Karpas-422 (cell line): ENCODE measurements around the gene HIVEP3. TPM values are rescaled to one million over a fixed set of nuclear protein-coding genes. Genes with fewer than 3 reads are reported as not detected.
A peak's percentile ranks its signal among the peaks of the same experiment; 100 is the strongest.

Experiments
- DNase-seq: peaks from one replicate; pipeline ENCODE4 v3.0.0-alpha.2; 2015
- H2AFZ ChIP-seq: fragments of 200-600 bp; sonication (generic); 2 replicates; pipeline ENCODE4 v1.6.1; 2014; ENCODE audit warnings: antibody characterized with exemption, low read length, mixed read lengths
- H3K27ac ChIP-seq: fragments of 200-600 bp; sonication (generic); 2 replicates; pipeline ENCODE4 v1.5.1; 2014; ENCODE audit warnings: mild to moderate bottlenecking, low read length, moderate library complexity
- H3K27me3 ChIP-seq: fragments of 200-600 bp; sonication (generic); 2 replicates; pipeline ENCODE4 v1.6.1; 2014; ENCODE audit warnings: low read length, mixed read lengths
- H3K36me3 ChIP-seq: fragments of 200-600 bp; sonication (generic); 2 replicates; pipeline ENCODE4 v1.6.1; 2014; ENCODE audit warnings: low read length, mixed read lengths; ENCODE audit not compliant: insufficient read depth
- H3K4me1 ChIP-seq: fragments of 200-600 bp; sonication (generic); 2 replicates; pipeline ENCODE4 v1.6.1; 2014; ENCODE audit warnings: mild to moderate bottlenecking, low read length, mixed read lengths
- H3K4me2 ChIP-seq: fragments of 200-600 bp; sonication (generic); 2 replicates; pipeline ENCODE4 v1.6.1; 2014; ENCODE audit warnings: low read length, low read depth, mild to moderate bottlenecking; ENCODE audit not compliant: poor library complexity, severe bottlenecking
- H3K4me3 ChIP-seq: fragments of 200-600 bp; sonication (generic); 2 replicates; pipeline ENCODE4 v1.5.1; 2014; ENCODE audit warnings: mild to moderate bottlenecking, antibody characterized with exemption, low read length, mixed read lengths
- H3K79me2 ChIP-seq: fragments of 200-600 bp; sonication (generic); 2 replicates; pipeline ENCODE4 v1.6.1; 2014; ENCODE audit warnings: mild to moderate bottlenecking, low read length, mixed read lengths
- H3K9ac ChIP-seq: fragments of 200-600 bp; sonication (generic); 2 replicates; pipeline ENCODE4 v1.6.0; 2014; ENCODE audit warnings: low read length
- H3K9me2 ChIP-seq: fragments of 200-600 bp; sonication (generic), shearing (Covaris generic); replicated peaks from 2 replicates; pipeline ENCODE4 v1.6.0; 2014; ENCODE audit warnings: mild to moderate bottlenecking, low read length, moderate library complexity; ENCODE audit not compliant: insufficient read depth
- H3K9me3 ChIP-seq: fragments of 300-700, 200-600 bp; sonication (generic); 2 replicates; pipeline ENCODE4 v1.6.1; 2014; ENCODE audit warnings: low read length, mixed read lengths
- H4K20me1 ChIP-seq: fragments of 200-600 bp; sonication (generic); 2 replicates; pipeline ENCODE4 v1.6.1; 2014; ENCODE audit warnings: mild to moderate bottlenecking, antibody characterized with exemption, low read length, low read depth; ENCODE audit not compliant: insufficient read depth
- total RNA-seq: library from RNA; depleted of rRNA; stranded (reverse); fragments of >200 nt; shearing (Covaris generic); gene quantifications from 2 replicates; pipeline ENCODE4 v1.2.3, GENCODE V29; 2014; ENCODE audit warnings: low replicate concordance

Gene HIVEP3
- total RNA-seq, 1 experiment from 2014 or later, result 1.3 TPM

DNA sequence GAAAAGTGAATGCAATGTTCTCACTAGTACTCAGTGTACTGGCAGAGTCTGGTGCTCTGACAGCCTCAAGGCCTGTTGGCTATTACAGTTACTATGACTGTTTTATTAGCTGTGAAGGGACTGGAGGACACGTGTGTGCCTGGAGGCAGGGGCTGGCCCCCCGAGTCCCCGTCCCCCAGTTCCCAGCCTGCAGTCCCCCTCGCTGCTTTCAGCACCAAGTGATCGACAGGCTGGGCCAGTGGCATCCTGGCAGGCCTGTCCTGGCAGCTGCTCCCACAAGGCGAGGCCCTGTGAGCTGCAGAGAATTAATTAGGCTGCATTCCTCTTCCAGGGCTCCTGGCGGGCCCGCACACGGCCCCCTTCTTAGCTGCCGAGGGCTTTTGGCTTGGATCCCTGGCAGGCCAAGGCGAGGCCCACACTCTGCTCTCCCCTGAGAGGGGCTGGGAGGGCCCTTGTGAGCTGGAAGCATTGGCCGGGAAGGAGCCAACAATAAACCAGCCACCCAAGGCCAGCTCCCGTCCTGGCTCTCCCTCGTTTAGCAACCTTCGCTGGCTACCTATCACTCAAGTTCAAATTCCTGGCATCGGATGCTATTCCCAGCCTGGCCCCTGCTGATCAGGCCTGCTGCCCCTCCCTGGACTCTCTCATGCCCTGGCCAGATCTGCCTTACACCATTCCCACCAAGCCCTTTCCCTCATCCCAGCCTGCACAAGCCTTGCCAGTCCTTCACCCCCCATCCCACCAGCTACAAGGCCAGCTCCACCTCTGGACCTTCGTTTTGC lies 444.0 kb downstream of the HIVEP3 start:
- H3K4me3 ChIP-seq, result no peak overlapping the region
- no peaks in the 10 kb centered on the region for H3K27me3 ChIP-seq
- H3K9ac ChIP-seq, result no peak overlapping the region
- no peak overlapping the region for H3K4me2 ChIP-seq
- H4K20me1 ChIP-seq, result no peaks in the 10 kb centered on the region
- no peak for DNase-seq
- H2AFZ ChIP-seq, result no peak overlapping the region
- H3K4me1 ChIP-seq, result peaks cover 5% of the 10 kb centered on the region
- no peaks in the 10 kb centered on the region for H3K9me3 ChIP-seq
- H3K27ac ChIP-seq, result no peak overlapping the region
- H3K79me2 ChIP-seq, result no peaks in the 10 kb centered on the region
- no peaks in the 10 kb centered on the region for H3K36me3 ChIP-seq
- H3K9me2 ChIP-seq, result no peaks in the 10 kb centered on the region

DNA sequence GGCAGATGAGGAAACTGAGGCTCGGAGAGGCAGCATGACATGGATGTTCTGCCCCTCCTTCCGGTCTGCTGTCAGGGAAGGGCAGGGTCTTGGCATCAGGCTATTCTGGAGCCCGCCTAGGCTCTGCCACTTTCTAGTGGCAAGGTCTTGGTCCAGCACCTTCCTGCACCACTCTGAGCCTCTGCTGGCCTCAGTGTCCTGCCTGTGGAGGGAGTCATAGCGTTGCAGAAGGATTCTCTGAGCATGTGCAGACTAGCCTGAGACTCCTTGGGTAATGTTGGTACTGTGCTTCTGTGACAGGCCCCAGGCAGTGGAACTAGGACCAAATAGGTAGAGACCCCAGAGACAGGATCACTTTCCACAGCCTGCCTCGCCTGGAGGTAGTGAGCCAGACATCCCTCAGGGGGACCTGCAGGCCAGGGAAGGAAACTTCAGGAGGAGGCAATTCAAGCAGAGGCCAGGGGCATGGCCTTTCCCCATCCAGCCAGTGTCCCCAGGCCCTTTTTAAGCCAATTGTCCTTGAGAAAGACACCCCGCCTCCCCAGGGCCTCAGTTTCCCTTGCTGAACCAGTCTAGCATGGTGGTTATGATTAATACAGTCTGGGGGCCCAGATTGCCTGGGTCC lies 444.9 kb downstream of the HIVEP3 start:
- H3K4me2 ChIP-seq, result no peak overlapping the region
- no peaks in the 10 kb centered on the region for H3K27me3 ChIP-seq
- peaks cover 13% of the 10 kb centered on the region for H3K4me1 ChIP-seq
- H4K20me1 ChIP-seq, result no peaks in the 10 kb centered on the region
- no peaks in the 10 kb centered on the region for H3K9me3 ChIP-seq
- H3K9me2 ChIP-seq, result no peaks in the 10 kb centered on the region
- no peaks in the 10 kb centered on the region for H3K36me3 ChIP-seq
- no peak overlapping the region for H3K4me3 ChIP-seq
- no peak overlapping the region for H3K9ac ChIP-seq
- no peak overlapping the region for H2AFZ ChIP-seq
- no peak for DNase-seq
- no peak overlapping the region for H3K27ac ChIP-seq
- H3K79me2 ChIP-seq, result no peaks in the 10 kb centered on the region

DNA sequence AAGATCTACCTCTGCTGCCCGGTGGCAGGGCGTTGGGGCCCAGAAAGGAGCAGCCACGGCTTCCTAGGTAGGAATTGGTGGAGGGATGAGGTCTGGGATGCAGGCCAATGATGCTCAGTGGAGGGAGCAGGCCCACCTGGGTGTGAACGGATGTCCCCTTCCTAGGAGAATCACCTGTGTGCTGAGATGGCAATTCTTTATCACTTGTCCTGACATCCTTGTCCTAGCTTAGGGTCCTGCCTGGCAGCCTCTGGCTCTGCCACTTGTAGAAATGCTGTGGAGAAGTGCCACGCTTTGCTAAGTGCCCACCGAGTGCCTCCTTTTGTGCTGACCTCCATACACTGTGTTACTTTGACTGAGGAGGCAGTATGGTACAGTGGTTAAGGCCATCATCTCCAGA lies 447.1 kb downstream of the HIVEP3 start:
- no peak overlapping the region for H3K27ac ChIP-seq
- H3K9me2 ChIP-seq, result no peaks in the 10 kb centered on the region
- H3K9me3 ChIP-seq, result no peaks in the 10 kb centered on the region
- no peak overlapping the region for H3K4me3 ChIP-seq
- H3K9ac ChIP-seq, result no peak overlapping the region
- H3K36me3 ChIP-seq, result no peaks in the 10 kb centered on the region
- H3K27me3 ChIP-seq, result no peaks in the 10 kb centered on the region
- DNase-seq, result no peak
- no peaks in the 10 kb centered on the region for H3K79me2 ChIP-seq
- H4K20me1 ChIP-seq, result no peaks in the 10 kb centered on the region
- no peak overlapping the region for H2AFZ ChIP-seq
- H3K4me2 ChIP-seq, result no peak overlapping the region
- peaks cover 17% of the 10 kb centered on the region for H3K4me1 ChIP-seq

- Histone ChIP-seq H4K20me1 (no peaks in the 10 kb centered on the region), H3K36me3 (no peaks in the 10 kb centered on the region), H3K79me2 (no peaks in the 10 kb centered on the region), H3K9ac (no peak overlapping the region), H3K27ac (no peak overlapping the region), H3K27me3 (no peaks in the 10 kb centered on the region), H3K4me2 (peak overlapping the region; percentile 27), H3K9me2 (no peaks in the 10 kb centered on the region), H2AFZ (no peak overlapping the region), H3K4me3 (no peak overlapping the region), H3K4me1 (peaks cover 17% of the 10 kb centered on the region), H3K9me3 (no peaks in the 10 kb centered on the region)
- peak; percentile 65 for DNase-seq
Observed at GRCh38 chr1:41469706-41470105, 449.0 kb downstream of the HIVEP3 start.

GRCh38 chr1:41468122-41468762 lies 450.5 kb downstream of the HIVEP3 start:
- Histone ChIP-seq H3K9me2 (no peaks in the 10 kb centered on the region), H3K27me3 (no peaks in the 10 kb centered on the region), H3K4me1 (peaks cover 17% of the 10 kb centered on the region), H3K79me2 (no peaks in the 10 kb centered on the region), H2AFZ (no peak overlapping the region), H3K27ac (no peak overlapping the region), H4K20me1 (no peaks in the 10 kb centered on the region), H3K36me3 (no peaks in the 10 kb centered on the region), H3K4me2 (no peak overlapping the region), H3K9ac (no peak overlapping the region), H3K9me3 (no peaks in the 10 kb centered on the region), H3K4me3 (no peak overlapping the region)
- no peak for DNase-seq

DNA sequence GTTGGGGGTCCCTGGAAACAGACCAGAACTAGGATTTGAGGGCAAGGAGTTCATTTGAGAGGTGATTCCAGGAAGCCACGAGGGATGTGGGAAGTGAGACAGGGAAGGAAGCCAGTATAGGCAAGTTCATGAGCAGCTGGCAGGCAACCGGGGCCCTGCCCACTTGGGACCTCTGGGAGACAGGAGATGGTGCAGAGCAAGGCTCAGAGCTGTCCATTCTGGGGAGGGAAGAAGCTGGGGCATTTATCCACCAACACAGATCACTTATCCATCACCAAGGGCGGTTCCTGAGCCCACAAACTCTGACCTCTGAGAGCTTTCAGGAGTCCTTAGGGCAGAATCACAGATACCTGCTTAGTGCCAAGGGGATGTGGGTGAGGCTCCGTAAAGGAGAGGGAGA lies 451.0 kb downstream of the HIVEP3 start:
- Histone ChIP-seq H3K9me2 (no peaks in the 10 kb centered on the region), H3K79me2 (no peaks in the 10 kb centered on the region), H3K27ac (no peak overlapping the region), H3K36me3 (no peaks in the 10 kb centered on the region), H3K4me3 (no peak overlapping the region), H3K9me3 (no peaks in the 10 kb centered on the region), H3K9ac (no peak overlapping the region), H2AFZ (no peak overlapping the region), H4K20me1 (no peaks in the 10 kb centered on the region), H3K4me2 (no peak overlapping the region), H3K4me1 (peaks cover 17% of the 10 kb centered on the region), H3K27me3 (no peaks in the 10 kb centered on the region)
- no peak for DNase-seq

DNA sequence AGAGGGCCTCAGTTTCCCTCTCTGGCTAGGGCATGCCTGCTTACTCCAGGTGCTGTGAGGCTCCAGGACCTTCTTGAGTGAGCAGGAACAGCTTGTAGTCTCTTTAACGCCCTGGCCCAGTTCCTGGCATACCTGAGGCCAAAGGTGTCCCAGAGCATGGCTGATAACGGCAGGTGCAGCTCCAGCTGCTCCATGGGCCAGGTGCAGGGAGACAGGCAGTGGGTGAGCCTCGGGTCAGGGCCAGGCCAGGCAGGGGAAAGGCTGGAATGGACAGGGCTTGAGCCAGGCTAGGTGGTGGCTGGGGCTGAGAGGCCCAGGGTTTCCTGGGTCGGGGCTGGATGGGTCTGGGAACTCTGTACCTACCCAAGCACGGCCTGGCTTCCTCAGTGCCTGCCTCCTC lies 452.6 kb downstream of the HIVEP3 start:
- H3K9me3 ChIP-seq, result no peaks in the 10 kb centered on the region
- H3K9ac ChIP-seq, result no peak overlapping the region
- peaks cover 17% of the 10 kb centered on the region for H3K4me1 ChIP-seq

DNA sequence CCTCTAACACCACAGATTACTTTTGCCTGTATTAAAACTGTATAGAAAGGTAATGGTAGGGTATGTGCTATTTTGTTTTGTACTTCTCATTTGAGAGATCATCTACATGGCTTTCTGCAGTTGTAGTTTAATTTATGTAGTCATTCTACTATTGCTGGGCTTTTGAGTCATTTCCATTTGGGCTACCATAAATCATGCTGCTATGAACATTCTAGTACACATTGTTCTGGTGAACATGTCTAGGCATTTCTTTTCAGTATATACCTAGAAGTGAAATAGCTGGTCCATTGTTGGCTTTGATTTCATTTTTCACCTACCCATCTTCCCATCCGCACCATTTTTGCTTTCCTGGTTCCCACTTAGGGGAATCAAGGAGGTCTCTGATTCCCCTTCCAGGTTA lies 453.0 kb downstream of the HIVEP3 start:
- Histone ChIP-seq H3K9me3 (no peaks in the 10 kb centered on the region), H3K27me3 (no peaks in the 10 kb centered on the region), H3K9ac (no peak overlapping the region), H4K20me1 (no peaks in the 10 kb centered on the region), H3K79me2 (no peaks in the 10 kb centered on the region), H3K4me2 (no peak overlapping the region), H3K27ac (no peak overlapping the region), H3K36me3 (no peaks in the 10 kb centered on the region), H3K4me3 (no peak overlapping the region), H3K4me1 (peaks cover 17% of the 10 kb centered on the region), H3K9me2 (no peaks in the 10 kb centered on the region), H2AFZ (no peak overlapping the region)
- no peak for DNase-seq

More for the DNA sequence above, 452.6 kb downstream of the HIVEP3 start:
- Histone ChIP-seq H3K4me3 (no peak overlapping the region), H3K4me2 (no peak overlapping the region), H3K27me3 (no peaks in the 10 kb centered on the region), H3K79me2 (no peaks in the 10 kb centered on the region), H4K20me1 (no peaks in the 10 kb centered on the region), H3K36me3 (no peaks in the 10 kb centered on the region), H2AFZ (no peak overlapping the region), H3K27ac (no peak overlapping the region), H3K9me2 (no peaks in the 10 kb centered on the region)
- DNase-seq, result no peak
